Activated T-helper 9 cell treated with anti-CD3 and anti-CD28 coated beads, Interleukin-2, amount 50 U/mL, for 16 hours (primary cell): ENCODE data around the gene PRIMA1.

Experiments
- DNase-seq: peaks from one replicate; pipeline ENCODE4 v3.0.0-alpha.2; 2020; ENCODE audit warnings: low read depth

PRIMA1 gene

DNA sequence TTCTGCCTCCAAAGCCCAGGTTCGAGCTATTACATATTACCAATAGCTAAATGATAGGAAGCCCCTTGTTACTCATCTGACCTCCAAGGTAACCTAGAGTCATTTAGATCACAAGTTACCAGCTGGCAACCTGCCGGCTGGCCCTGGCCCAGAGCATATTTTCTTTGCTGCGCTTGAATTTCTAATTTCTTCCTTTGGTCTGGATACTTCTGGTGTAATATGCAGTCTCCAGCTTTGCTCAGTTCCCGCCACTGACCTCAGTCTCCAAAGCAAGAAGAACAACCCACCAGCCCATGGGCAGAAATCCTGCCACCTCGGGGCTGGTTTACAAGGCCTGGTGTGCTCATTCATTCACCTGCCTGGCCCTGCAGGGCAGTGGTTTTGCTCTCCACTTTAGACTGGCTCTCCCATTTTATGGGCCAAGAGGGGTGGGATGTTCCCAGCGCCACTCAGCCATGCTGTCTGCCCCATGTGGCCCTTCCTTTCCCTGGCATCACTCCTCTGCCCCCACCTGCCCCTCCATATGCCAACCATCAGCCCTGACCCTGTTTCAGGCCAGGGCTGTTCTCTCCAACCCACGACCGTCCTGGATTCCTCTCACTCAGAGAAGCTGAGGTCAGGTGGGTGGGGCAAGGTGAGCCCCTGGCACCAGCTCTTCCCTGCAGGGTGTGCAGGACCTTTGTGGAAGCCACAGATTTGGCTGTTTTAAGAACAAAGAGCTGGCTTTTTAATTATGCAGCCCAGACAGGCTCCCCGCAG is 76.0 kb downstream of the PRIMA1 start:
- no peak for DNase-seq

DNA sequence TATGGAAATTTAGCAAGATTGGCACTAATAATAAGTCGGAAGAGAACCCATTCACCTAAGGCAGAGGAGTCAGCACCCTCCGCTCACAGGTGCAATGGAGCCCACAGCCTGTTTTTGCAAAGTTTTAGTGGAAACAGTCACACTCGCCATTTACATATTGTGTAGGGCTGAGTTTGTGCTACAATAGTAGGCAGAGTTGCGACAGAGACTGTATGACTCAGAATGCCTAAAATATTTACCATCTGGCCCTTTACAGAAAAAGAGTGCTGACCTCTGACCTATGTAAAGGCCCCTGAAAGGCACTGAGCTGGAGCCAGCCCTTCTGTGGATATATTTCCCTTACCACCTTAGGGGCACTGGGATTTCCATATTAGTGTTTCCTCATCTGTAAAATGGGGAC is 79.0 kb downstream of the PRIMA1 start:
- no peak for DNase-seq

DNA sequence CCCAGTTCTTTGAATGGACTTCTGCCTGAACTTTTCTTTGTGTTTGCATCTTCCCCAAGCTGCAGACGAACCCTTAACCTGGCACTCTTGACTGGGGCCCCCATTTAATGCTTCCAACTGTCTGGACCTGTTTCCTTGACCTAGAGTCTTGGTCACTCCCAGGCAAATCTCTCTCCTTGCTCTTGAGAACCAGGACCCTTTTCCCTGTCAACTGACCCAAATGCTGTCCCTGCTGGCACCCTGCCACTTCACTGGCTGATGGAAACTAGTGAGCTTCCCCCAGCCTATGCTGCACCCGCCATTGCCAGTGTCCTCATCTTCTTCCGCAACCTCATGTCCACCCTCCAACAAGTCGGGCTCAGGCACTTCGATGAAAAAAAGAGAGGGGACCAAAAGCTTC is 79.5 kb downstream of the PRIMA1 start:
- DNase-seq: no peak

DNA sequence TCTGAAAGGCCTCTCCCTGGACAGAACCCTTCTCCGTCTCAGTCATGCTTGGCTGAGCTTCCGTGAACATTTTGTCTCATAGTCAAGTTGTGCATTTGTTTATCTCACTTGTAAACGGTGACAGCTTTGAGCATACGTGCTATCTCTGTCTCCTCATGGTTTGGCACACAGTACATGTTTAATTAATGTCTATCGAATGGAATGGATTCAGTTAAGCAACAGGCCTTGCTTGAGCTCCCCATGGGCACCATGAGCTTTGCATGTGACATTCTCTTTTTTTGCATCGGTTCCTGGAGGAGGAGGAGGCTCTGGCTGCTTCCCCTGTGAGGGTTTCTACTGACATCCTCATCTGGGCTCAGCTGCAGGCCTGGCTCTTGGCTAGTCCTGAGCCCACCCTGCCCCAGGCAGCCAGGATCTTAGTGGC is 80.0 kb downstream of the PRIMA1 start:
- DNase-seq: no peak

DNA sequence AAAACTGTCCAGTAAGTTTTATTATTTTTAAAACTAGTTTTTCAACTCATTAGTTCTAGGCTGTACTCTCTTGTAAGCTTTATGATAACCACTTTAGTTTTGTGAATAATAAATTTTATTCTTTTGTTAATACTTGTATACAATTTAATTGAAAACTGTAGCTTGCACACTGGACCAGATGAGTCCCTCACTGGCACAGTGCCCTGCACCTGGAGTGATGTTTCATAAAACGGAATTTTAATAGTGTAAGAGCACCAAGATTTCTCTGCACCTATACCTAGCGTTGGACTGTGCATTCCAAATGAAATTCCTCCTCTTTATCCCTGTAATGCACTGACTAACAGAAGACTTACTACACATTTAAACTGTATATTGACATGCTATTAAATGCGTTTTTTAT is 80.8 kb downstream of the PRIMA1 start:
- DNase-seq: no peak

DNA sequence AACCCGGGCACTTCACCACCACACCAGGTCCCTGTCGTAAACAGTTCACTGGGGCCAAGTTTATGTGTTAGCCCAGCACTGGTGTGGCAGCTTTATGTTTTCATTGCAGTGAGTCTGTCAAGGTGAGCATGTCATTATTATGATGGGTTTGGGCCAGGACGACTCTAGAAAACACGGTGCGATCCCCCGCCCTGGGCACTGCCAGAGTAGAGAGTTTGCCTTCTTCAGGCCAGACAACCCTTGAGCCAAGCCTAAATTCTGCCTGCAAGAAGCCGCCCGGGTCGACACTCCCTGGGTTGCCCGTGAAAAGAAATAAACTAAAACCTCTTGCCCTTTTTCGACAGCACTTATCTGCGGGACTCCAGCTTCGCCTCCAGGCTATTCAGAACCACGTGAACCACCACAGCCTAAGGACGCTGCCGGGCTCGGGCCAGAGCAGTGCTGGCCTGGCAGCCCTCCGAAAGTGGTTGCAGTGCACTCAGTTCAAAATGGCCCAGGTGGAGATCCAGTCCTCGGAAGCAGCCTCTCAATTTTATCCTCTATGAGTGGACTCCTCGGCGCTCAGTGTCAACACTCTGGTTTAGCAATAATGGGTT is 81.8 kb downstream of the PRIMA1 start:
- DNase-seq: no peak

DNA sequence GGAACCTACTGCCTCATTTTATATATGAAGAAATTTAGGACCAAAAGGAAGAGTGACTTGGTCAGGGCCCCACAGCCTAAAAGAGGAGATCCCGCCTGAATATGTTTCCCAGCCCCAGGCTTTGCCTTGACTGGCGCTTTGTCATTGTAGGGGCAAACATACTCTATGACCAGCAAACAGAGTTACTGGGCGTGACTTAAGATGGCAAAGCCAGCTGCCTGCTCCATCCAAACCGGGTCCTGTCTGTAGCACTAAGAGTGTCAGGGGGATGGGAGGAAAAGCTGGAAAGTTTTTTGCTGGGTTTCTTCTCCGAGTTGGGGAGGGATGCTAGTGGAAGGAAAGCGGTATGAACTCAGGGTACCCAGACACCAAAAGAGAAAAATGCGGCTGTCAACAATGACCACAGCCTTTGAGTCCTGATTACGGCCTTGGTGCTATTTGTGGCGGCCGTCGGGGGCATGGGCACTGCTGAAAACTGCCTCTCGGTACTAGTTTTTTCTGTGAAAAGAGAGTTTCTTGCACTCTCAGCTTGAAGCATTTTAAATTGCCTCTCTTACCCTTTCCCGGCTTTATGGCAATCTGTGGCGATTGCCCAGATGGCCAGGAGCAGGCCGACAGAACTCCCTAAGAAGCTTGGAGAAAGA is 82.7 kb downstream of the PRIMA1 start:
- DNase-seq: no peak

DNA sequence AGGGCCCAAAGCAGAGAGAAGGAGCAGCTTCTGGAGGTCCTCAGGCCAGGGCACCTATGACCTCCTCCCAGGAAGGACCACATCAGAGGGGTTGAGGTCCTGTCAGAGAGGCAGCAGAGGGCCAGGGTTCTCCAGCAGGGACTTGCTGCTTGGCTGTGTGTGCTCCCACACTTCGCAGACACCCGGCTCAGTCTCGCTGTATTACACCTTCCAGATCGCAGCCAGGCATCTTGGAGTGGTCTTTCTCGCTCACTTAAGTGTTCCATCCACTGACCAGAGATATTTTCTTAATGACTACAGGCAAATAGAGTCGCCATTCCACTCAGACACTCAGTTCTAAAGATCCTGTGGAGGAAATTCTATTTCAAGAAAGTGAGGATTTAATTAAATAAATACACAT is 84.3 kb downstream of the PRIMA1 start:
- no peak for DNase-seq

DNA sequence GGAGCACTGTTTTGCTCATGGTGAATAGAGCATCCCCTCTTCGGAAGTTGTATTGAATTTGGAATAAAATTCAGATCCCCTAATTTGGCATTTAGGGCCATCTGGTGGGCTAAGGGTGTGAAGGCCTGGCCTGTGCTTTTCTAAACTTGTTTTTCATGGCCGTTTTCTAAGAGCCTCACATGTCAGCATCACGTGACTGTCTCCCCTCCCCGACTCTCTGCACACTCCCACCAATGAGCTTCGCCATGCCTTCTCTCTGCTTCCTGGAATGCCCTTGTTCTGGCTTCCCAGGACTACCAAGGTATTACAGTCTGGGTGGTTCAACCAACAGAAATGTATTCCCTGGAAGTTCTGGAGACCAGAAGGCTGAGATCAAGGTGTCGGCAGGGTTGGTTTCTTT is 85.3 kb downstream of the PRIMA1 start:
- DNase-seq: no peak

DNA sequence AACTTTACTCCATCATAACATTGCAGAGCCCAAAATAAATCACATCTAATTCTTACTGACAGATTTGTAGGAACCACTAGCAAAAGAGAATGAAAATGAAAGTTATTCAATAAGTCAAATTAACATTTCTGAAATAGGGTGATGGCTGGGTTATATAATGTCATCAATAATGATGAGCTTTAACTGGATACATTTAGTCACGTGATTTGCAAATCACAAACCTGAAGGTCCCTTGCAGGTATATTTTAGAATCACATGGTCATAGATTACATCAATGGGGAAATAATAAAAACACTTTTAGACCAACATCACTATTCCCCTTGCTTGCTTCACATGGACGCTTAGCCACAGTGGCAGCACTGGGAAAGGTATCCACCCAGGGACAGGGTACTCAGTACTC is 86.7 kb downstream of the PRIMA1 start:
- DNase-seq: no peak

DNA sequence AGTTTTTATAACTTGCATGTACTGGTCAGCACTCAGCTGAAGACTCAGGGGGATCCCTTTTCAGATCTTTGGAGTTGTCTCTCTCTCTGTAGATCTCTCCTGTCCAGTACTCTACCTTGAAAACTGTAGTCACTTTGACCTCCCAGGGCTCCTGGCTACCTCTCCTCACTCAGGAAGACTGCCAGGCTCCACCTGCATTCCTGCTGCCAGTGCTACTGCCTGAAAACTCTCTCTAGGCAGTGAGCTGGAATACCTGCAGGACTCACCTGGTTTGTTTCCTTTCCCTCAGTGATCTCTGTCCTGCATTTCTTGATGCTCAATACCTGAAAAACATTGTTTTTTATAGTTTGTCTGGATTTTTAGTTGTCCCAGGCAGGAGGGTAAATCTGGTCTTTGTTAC is 87.4 kb downstream of the PRIMA1 start:
- DNase-seq: no peak

DNA sequence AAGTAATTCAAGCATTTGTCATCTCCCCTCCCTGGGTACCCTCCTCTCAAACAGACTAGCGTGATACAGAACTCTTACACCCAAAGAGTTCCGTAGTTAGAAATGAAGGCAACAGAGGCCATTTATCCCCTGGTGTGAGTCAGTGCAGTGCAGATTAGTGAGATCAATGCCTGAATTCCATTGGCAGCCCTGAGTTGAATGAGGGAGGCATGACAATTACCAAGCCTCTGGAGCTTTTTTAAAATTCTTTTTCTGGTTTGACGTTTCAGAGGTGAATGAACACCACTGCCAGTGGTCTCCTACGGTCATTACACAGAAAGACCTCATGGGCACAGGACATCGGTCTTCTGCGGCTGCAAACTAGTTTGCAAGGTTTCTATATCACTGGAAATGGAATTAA is 94.4 kb downstream of the PRIMA1 start:
- DNase-seq: no peak

DNA sequence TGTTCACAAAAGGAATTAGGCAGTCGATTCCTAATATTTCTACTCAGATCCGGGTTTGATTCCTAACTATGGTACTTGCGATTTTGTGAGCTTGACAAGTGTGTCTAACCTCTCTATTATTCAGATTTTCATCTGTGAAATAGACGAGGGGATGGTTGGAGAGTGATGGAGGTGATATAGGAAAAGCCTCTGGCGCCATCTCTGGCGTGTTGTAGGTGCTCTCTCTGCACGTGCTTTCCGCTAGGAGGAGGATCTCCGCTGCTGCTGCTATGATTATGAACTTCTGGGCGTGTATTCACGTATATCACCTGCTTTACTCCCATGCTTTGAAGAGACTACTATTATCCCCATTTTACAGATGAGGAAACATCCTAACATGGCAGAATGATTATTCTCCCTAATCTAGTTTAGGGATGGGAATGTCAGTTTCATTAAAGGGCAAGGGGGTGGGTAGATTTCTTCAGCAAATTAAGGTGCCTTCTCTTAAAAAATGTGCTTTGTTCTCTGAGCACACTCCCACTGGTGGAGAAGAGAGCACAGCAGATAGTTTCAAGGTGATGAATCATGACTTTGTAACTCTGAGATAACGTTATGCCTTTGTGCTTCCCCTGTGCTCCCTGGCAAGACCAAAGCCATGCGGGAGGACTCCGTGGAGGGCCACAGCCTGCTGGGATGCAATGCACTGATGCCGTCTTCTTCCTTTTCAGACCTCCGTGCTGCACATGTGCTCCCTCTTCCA is 97.1 kb downstream of the PRIMA1 start:
- DNase-seq: no peak

DNA sequence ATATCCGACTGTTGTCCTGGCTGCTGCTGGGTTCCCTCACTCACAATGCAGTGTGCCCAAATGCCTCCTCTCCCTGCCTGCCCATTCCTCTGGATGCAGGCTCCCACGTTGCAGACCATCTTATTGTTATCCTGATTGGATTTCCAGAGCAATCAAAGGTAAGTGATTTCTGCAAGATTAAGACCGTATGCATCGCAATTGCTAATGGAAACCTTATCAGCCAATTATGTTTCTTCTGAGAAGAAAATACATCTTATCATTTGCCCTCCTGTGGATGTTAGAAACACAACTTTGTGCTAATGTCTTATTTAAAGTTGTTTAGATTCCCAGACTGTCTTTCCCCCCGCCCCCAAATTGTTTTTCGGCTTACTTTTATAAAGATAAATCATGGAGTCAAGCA is 98.1 kb downstream of the PRIMA1 start:
- no peak for DNase-seq

DNA sequence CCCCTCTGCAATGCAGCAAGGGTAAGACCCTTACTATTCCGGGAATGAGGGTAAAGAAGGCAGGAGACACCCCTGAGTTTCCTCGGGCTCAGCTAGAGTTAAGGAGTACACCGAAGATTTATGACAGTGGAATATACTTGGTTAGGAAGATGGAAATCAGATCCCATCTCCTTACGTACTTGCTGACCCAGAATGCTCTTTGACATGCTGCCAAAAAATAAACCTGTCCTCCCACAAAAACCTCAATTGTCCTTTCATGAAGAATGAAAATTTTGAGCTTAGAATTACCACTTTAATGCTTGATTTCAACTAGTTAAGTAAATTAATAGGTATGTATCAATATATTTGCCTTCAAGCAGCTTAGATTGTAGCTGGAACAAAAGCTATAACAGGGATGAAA is 99.5 kb downstream of the PRIMA1 start:
- no peak for DNase-seq

DNA sequence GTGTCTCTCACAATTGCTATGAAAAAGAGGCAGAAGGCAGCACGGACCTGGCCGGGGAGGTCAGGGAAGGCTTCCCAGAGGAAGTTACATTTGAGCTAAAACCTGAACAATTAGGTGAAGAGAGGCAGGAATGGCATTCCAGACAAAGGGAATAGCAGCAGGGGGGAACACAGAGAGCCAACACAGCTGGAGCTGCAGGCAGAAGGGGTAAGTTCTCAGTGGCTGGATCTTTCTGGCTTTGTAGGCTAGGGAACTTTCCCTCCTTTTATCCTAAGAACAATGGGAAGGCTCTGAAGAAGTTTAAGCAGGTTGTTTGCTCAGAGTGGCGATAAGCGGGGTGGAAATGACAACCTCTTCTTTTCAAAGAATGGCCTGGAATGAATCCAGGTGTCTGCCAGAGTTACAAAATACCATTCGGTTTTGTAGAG is 100.0 kb downstream of the PRIMA1 start:
- DNase-seq: no peak

DNA sequence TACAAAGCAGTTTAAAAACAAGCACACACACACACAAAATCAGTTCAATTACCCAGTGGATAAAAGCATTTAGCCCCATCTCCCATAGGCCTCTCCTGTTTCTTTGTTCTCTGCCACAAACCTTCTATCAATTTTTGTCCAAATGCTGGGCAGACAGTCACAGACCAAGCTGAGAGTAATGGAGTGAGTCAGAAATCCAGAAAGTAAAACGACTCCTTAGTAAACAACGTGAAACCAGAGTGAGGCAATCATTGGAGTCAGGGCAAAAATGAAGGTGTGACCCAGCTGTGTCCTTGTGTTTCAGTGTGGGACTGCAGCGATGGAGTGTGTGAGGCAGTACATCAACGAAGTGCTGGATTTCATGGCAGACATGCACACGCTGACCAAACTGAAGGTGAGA is 102.0 kb downstream of the PRIMA1 start:
- no peak for DNase-seq

DNA sequence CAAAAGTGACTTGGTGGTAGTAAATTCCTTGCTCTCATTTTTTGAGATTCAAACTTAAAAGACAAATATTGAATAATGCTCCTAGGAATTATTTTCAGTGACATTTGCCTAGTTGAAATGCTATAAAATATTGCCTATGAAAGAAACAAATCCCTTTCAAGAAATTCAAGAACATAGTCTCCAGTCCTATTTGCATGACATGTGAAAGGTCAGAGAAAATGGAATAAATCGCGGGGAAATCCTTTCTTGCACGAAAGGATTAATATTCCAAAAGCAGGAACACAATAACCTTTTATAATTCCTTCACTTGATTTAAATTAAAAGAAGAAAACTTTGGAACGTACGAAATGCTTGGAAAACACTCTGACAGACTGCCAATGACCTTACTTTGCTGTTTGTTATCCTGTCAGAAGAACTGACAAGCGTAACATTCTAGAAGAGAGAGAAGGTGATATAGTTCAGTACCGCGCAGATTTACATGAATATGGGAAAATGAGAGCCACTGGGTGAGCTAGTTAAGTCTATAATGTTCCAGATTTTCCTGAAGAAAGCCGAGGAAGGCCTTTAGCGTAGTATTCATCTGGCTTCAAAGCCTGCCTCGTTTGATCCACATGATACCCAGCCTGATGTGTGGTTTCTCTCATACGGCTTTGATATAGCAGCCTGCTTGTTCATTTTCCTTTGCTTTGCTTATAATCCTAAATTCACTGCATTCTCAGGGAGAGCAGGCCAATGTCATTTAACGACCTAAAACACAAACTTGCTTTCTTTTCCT is 103.0 kb downstream of the PRIMA1 start:
- no peak for DNase-seq

DNA sequence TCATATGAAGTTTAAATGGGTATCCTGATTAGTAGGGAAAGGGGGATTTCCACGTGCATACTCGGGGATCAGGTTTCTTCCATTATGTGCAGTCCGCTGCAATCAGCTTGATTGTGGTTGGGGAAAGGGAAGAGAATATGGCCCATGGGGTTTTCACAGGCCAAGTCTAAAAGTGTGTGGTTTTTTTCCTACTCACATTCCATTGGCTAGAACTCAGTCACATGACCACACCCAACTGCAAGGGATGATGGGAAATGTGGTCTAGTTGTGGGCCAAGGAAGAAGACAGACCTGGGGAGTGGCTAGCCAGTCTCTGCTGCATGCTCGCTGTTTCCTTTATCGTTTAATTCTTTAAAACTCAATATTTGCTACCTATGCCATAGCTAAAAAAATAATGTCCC is 105.1 kb downstream of the PRIMA1 start:
- DNase-seq: no peak

DNA sequence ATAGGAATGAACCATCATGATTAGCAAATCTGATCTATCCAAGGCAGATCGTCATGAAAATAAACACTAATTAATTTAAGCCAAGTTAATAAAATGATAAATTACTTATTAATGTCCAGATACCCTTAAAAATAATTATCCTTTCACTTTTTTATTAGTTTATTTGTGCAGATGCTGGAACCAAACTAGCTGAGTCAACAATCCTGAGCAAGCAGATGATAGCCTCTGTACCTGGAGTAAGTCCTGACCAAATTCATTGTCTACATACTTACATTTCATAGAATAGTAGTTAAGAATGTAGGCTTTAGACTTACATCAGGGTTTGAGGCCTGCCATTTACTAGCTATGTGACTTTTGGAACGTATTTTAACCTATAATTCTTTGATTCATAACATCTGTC is 105.8 kb downstream of the PRIMA1 start:
- DNase-seq: no peak

DNA sequence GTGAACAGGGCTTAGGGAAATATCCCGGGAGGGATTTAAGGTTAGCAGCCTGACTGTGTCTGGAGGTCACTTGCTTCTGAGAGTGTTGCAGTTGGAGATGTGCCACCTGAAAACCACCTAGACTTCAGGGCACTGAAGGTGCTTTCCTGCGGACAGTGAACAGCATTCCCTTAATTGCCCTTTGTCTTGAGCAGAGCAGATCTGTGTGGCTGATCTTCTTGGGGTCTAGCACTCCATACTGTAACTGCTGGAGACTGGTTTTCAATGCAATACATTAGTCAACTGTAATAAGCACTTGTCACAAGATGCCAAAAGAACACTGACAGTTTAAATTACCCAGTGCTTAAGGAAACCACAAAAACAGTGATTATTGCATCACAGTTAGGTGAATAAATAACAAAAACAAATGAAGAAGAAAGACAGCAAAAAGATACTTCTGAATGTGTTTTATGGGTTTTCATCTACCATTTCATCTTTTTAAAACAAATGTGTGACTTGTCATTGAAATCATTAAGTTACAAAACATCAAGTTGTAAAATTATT is 111.8 kb downstream of the PRIMA1 start:
- no peak for DNase-seq

DNA sequence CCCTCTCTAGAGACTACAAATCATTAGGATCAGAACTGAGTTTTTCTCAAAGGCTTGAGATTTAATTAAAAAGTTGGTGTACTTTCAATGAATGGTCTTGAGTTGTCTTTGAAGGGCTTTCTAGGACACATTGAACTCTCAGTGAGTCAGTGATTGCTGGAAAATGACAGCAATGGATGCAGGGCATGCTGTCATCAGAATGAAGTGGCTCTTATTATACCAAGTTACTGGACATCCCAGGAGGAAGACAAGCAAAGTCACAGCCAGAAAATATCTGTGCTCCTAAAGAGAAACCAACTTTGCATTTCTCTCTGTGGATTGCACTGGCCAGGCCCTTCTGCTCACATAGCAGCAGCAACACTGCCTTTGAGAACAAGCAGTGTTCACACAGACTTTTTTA is 112.6 kb downstream of the PRIMA1 start:
- no peak for DNase-seq
